Measurements from ENCODE around the gene EPHA8.

EPHA8 gene

GRCh38 chr1:22651941-22652856, 88.9 kb downstream of the EPHA8 start:
- DNase-seq, result no peak

GRCh38 chr1:22652881-22653316, 89.6 kb downstream of the EPHA8 start, which contains the start of gene C1QB:
C1QB (plus strand) TSS chr1:22653236; CDS start chr1:22659463, 6,227 bp downstream.
- no peak for DNase-seq
